Measurements from ENCODE around the gene B3GNT2.

DNA sequence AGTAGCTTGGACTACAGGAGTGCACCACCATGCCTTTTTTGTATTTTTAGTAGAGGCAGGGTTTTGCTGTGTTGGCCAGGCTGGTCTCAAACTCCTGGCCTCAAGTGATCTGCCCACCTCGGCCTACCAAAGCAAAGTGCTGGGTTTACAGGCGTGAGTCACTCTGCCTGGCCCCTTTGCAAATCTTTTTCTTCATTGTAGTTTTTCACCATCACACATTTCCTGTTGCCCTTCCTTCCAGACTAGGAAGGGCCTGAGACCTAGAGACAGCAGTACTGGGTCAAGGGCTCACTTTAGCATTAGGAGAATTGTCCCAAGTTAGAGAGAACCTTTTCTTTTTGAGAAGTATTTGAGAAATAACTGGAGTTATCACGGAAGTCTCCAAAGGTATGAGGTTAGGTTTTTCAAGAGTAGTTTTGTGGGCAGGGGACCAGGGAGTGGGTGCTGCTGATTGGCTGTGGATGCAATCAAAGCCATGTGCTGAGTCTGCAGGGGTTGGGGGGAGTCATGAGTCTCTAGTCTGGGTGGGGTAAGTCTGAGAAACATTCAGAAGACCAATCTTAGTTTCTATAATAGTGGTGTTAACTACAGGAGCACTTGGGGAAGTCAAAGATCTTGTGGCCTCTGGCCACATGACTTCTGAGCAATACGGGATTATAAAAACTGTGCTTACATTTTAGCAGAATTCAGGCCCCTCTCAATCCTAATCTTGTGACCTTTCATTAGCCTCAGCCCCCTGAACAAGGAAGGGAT lies 23.7 kb downstream of the B3GNT2 start:
- TF ChIP-seq GATA2 (IDR thresholded peaks at IDR 0.05; ENCODE audit: low read depth, low read length) (no peak), GATA3 (IDR thresholded peaks at IDR 0.05; ENCODE audit: low read depth, low read length) (no peak)

Measured in SH-SY5Y (cell line).